Tibial artery (tissue), 4 donors: ENCODE measurements around the gene DTNB.

Experiments used
- DNase-seq, 2 donors: peaks; one replicate each; pipeline ENCODE4 v3.0.0-alpha.2; 2019
- H3K27ac ChIP-seq, 2 donors: fragments of 200-600 bp; sonication (generic) in 1 of 2; 1 replicate in 1 of 2; 2 replicates in 1 of 2; pipeline ENCODE4 v1.5.1; 2018 to 2019; ENCODE audit warnings: mild to moderate bottlenecking in 1 of 2
- H3K27me3 ChIP-seq, 2 donors: fragments of 200-600 bp; sonication (generic) in 1 of 2; one replicate each; pipeline versions ENCODE4 v1.5.1 to v1.6.0; 2016 to 2019
- H3K36me3 ChIP-seq, 3 donors: fragments of 200-600 bp; sonication (generic) in 2 of 3; one replicate each; pipeline ENCODE4 v1.5.1; 2016 to 2019; ENCODE audit warnings: mild to moderate bottlenecking in 2 of 3
- H3K4me1 ChIP-seq, 4 donors: fragments of 200-600 bp; sonication (generic) in 2 of 4; 1 replicate in 3 of 4; 2 replicates in 1 of 4; pipeline ENCODE4 v1.5.1; 2016 to 2019
- H3K4me3 ChIP-seq, 2 donors: fragments of 200-600 bp; sonication (generic) in 1 of 2; 1 replicate in 1 of 2; 2 replicates in 1 of 2; pipeline ENCODE4 v1.5.1; 2018 to 2019; ENCODE audit warnings: mild to moderate bottlenecking in 2 of 2
- H3K9me3 ChIP-seq, 3 donors: fragments of 200-600 bp; sonication (generic) in 1 of 3; one replicate each; pipeline ENCODE4 v1.5.1; 2016 to 2019
- intact Hi-C: fragments of 100-400 bp; cut with DNase I; formaldehyde crosslinking; loops from one replicate; pipeline ENCODE4 v1.15.0; 2023; ENCODE audit warnings: low total_unique reads
- TF ChIP-seq, protein P1 (sequence below), 2 experiments: fragments of 200-600 bp in 1 of 2; fragments of 450-650 bp in 1 of 2; IDR thresholded peaks; one replicate each; pipeline ENCODE4 v1.5.1; 2017 to 2019; ENCODE audit warnings: antibody characterized with exemption in 2 of 2, mild to moderate bottlenecking in 1 of 2, moderate library complexity in 1 of 2

The DTNB gene

DNA sequence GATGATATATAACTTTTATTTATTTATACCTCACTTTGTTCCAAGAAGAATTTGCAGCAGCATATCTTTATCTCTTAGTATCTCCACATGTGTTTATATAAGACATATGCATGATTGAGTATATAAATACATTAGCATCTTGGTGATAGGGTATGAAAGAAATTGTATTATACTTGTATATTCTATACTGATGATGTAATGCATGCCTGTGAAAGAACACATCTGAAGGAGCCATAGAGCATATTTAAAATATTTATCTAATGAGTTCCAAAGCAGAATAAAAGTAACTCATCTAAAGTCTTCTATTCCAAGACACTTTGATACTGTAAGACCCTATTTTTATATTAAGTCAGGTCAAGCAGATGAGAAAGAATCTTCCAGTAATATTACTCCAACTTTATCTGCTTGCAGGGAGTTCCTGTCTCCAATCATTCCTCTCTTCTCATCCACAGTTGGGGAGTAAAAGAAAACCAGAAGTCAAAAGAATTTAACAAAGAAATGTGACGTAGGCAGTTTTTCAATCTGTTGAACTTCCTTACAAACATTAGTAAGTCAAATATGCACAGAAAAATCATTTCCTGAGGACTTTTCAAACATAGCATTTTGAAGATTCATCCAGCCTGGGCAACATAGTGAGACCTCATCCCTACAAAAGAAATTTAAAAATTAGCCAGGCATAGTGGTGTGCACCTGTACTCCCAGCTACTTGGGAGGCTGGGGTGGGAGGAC is 76.7 kb downstream of the DTNB start:
- no peaks in the 10 kb centered on the region for H3K27me3 ChIP-seq
- TF ChIP-seq, protein P1, sequence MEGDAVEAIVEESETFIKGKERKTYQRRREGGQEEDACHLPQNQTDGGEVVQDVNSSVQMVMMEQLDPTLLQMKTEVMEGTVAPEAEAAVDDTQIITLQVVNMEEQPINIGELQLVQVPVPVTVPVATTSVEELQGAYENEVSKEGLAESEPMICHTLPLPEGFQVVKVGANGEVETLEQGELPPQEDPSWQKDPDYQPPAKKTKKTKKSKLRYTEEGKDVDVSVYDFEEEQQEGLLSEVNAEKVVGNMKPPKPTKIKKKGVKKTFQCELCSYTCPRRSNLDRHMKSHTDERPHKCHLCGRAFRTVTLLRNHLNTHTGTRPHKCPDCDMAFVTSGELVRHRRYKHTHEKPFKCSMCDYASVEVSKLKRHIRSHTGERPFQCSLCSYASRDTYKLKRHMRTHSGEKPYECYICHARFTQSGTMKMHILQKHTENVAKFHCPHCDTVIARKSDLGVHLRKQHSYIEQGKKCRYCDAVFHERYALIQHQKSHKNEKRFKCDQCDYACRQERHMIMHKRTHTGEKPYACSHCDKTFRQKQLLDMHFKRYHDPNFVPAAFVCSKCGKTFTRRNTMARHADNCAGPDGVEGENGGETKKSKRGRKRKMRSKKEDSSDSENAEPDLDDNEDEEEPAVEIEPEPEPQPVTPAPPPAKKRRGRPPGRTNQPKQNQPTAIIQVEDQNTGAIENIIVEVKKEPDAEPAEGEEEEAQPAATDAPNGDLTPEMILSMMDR (IDR thresholded peaks at IDR 0.05): no peak
- H3K27ac ChIP-seq: no peak overlapping the region
- H3K4me3 ChIP-seq: no peak overlapping the region
- DNase-seq: no peak
- no peaks in the 10 kb centered on the region for H3K4me1 ChIP-seq
- H3K36me3 ChIP-seq: no peaks in the 10 kb centered on the region
- H3K9me3 ChIP-seq: no peaks in the 10 kb centered on the region
- intact Hi-C loops: no loop called here

DNA sequence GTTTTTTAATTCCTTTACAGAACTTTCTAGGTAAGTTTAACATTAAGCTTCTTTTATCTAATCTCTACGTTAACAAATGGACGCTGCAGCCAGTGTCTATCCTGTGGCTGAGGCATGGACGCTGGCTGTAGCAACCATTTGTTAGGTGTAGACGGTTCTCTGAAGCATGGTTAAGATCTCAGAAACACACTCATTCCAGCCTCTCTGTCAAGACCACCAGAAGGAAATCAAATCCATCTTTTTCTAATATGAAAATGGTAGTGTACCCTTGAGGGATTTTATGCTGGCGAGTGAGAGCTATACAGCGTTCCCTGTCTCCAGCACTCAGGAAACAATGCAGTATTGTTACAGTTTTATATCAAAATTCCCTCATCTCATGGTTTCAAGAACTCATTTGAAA is 78.0 kb downstream of the DTNB start:
- H3K27me3 ChIP-seq: no peaks in the 10 kb centered on the region
- no peak for DNase-seq
- no peak overlapping the region for H3K27ac ChIP-seq
- TF ChIP-seq, protein P1 (IDR thresholded peaks at IDR 0.05): no peak
- intact Hi-C loops: no loop called here
- H3K4me3 ChIP-seq: no peak overlapping the region
- H3K9me3 ChIP-seq: no peaks in the 10 kb centered on the region
- H3K4me1 ChIP-seq: no peaks in the 10 kb centered on the region
- H3K36me3 ChIP-seq: peaks cover 0 to 5% (median 0%) of the 10 kb centered on the region in 3 donors

DNA sequence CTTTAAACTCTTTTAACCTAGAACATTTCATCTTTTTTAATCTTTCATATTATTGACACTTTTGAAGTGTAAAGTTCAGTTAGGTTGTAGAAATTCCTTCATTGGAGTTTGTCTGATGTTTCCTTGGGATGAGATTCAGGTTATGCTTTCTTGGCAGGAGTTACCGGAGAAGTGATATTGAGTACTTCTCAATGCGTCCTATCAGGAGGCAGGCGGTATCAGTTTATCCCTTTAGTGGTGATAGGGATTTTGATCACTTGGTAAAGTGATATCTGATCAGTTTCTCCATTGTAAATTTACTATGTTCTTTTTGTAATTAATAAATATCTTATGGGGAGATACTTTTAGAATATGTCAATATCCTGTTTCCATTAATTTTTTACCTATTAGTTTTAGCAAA is 78.4 kb downstream of the DTNB start:
- no peak overlapping the region for H3K27ac ChIP-seq

DNA sequence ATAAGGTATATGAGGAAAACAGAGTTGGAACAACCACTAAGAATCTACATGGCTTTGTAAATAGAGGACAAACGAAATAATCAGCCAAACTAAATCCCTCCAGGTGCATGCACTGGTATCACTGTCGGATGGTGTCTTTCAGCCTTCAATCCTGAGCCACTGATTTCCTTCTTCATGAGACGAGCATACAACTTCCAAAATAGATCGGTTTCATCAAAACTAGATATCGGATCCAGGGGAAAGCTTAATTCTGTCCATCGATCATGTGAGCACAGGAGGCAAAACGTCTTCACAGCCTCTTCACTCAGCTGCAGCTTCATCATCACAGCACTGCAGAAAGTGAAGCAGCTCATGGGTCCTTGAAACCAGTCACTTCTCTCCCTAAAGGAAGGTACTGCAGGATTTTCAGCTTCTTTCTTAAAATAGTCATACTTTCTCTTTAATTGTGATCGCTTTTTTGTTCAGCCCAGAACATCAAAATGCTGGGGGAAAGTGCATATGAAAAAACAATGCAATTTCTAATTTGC is 80.5 kb downstream of the DTNB start:
- Histone ChIP-seq H3K27me3 (no peaks in the 10 kb centered on the region), H3K27ac (no peak overlapping the region), H3K9me3 (no peaks in the 10 kb centered on the region), H3K4me1 (no peaks in the 10 kb centered on the region), H3K4me3 (no peak overlapping the region), H3K36me3 (peaks cover 0 to 6% (median 0%) of the 10 kb centered on the region in 3 donors)
- DNase-seq: no peak
- TF ChIP-seq, protein P1 (IDR thresholded peaks at IDR 0.05): no peak
- intact Hi-C loops: no loop called here

More for the DNA sequence above, 78.4 kb downstream of the DTNB start:
- Histone ChIP-seq H3K36me3 (peaks cover 0 to 6% (median 0%) of the 10 kb centered on the region in 3 donors), H3K9me3 (no peaks in the 10 kb centered on the region), H3K4me3 (no peak overlapping the region), H3K4me1 (no peaks in the 10 kb centered on the region), H3K27me3 (no peaks in the 10 kb centered on the region)
- intact Hi-C loops: no loop called here
- DNase-seq: no peak
- TF ChIP-seq, protein P1 (IDR thresholded peaks at IDR 0.05): no peak

DNA sequence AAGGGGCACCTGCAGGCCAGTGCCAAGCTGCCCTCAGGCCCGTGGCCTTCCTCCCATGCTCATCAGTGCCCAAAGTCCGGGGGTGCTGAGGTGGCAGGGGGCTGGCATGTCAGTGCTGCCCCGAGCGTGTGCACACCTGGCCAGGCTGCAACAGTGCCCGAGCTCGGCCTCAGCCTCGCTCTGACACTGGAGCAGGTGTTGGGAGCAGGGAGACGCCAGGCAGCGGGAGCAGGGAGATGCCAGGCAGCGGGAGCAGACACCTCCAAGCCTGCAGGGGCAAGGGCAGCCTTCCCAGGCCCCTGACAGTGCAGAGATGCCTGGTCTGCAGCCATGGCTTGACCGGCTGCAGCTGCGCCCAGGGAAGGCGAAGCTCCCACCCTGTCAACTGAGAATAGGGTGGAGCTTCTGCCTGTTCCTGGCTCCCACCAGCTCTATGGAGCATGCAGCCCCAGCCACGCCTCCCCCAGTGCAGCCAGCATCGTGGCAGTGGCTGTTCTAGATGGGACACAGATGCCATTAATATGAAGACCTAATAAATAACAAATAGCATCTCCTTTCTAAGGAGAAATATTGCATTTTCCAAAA is 82.4 kb downstream of the DTNB start:
- intact Hi-C loops: no loop called here
- Histone ChIP-seq H3K4me3 (no peak overlapping the region), H3K9me3 (no peaks in the 10 kb centered on the region), H3K36me3 (peaks cover 0 to 6% (median 0%) of the 10 kb centered on the region in 3 donors), H3K4me1 (no peaks in the 10 kb centered on the region), H3K27ac (no peak overlapping the region), H3K27me3 (no peaks in the 10 kb centered on the region)
- TF ChIP-seq, protein P1 (IDR thresholded peaks at IDR 0.05): no peak
- no peak for DNase-seq
